Activated CD8-positive, alpha-beta T cell treated with anti-CD3 and anti-CD28 coated beads for 36 hours (primary cell): ENCODE data around the gene ACTN4. TPM values are rescaled to one million over a fixed set of nuclear protein-coding genes. Genes with fewer than 3 reads are reported as not detected.

Experiments
- ATAC-seq: fragments of 200-7000 bp; cut with Tn5 transposase; one replicate; pipeline ENCODE4 v1.10.0; 2021; ENCODE audit warnings: mild to moderate bottlenecking, moderate library complexity
- CTCF ChIA-PET: fragments of 350-600 bp; sonication (Branson Sonifier 250); formaldehyde crosslinking; loops from one replicate; lab custom pipeline; 2021; ENCODE audit warnings: antibody characterized with exemption; lab: Charles Lee
- POLR2A ChIA-PET: fragments of 350-600 bp; sonication (Branson Sonifier 250); formaldehyde crosslinking; loops from one replicate; lab custom pipeline; 2021; ENCODE audit warnings: antibody characterized with exemption; lab: Charles Lee
- DNase-seq: peaks from one replicate; pipeline ENCODE4 v3.0.0-alpha.2; 2020
- H3K27ac Mint-ChIP-seq: one replicate; pipeline ENCODE4 v1.8.0; 2021; ENCODE audit warnings: mild to moderate bottlenecking, mixed read lengths
- H3K27me3 Mint-ChIP-seq: one replicate; pipeline ENCODE4 v1.8.0; 2021; ENCODE audit warnings: mixed read lengths
- H3K36me3 Mint-ChIP-seq: one replicate; pipeline ENCODE4 v1.8.0; 2021; ENCODE audit warnings: low read depth, mixed read lengths
- H3K4me1 Mint-ChIP-seq: one replicate; pipeline ENCODE4 v1.8.0; 2021; ENCODE audit warnings: low read depth, mixed read lengths
- H3K4me3 Mint-ChIP-seq: one replicate; pipeline ENCODE4 v1.8.0; 2021; ENCODE audit warnings: mild to moderate bottlenecking, moderate library complexity, mixed read lengths
- H3K9me3 Mint-ChIP-seq: one replicate; pipeline ENCODE4 v1.8.0; 2021; ENCODE audit warnings: mixed read lengths
- intact Hi-C: fragments of 100-400 bp; cut with micrococcal nuclease; formaldehyde crosslinking; loops from one replicate; pipeline ENCODE4 v1.10.0; 2022
- total RNA-seq, 2 experiments: library from RNA; stranded (reverse); gene quantifications; one replicate each; pipeline ENCODE4 v1.2.3, GENCODE V29; 2021
- TF ChIP-seq, protein P1 (sequence below): fragments of 200-600 bp; IDR thresholded peaks from one replicate; pipeline ENCODE4 v1.8.0; 2022; ENCODE audit warnings: antibody characterized with exemption, mild to moderate bottlenecking

Gene ACTN4
- total RNA-seq, 2 experiments from 2014 or later, result 183 to 189 TPM

DNA sequence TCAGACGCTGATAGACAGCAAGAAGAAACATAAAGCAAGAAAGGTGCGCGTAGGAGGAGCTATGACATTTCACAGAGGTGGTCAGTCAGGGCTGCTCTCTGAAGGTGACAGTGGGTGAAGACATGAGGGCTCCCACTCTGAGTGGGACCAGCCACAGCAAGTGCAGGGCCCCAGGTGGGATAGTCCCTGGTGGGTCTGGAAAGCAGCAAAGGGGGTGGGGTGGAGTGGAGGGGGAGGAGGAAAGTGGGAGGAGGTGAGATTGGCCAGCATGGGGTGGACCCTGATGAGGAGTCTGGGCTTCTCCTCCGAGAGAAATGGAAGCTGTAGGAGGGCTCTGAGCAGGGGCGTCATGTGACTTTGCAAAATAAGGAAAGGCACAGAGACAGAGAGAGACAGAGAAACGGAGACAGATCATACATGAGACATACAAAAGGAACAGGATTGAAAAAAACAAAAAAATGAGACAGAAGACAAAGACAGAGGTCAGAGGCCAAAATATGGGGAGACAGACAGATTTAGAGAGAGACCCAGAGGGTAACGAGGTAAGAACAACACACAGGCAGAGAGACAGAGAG is 32.4 kb upstream of the ACTN4 start:
- POLR2A ChIA-PET, result no interaction called here
- Mint-ChIP-seq H3K27me3 (no peaks in the 10 kb centered on the region), H3K9me3 (no peaks in the 10 kb centered on the region), H3K36me3 (peaks cover 47% of the 10 kb centered on the region), H3K27ac (peak overlapping the region; percentile 36), H3K4me3 (peak overlapping the region; percentile 19), H3K4me1 (peaks cover 36% of the 10 kb centered on the region)
- TF ChIP-seq, protein P1, sequence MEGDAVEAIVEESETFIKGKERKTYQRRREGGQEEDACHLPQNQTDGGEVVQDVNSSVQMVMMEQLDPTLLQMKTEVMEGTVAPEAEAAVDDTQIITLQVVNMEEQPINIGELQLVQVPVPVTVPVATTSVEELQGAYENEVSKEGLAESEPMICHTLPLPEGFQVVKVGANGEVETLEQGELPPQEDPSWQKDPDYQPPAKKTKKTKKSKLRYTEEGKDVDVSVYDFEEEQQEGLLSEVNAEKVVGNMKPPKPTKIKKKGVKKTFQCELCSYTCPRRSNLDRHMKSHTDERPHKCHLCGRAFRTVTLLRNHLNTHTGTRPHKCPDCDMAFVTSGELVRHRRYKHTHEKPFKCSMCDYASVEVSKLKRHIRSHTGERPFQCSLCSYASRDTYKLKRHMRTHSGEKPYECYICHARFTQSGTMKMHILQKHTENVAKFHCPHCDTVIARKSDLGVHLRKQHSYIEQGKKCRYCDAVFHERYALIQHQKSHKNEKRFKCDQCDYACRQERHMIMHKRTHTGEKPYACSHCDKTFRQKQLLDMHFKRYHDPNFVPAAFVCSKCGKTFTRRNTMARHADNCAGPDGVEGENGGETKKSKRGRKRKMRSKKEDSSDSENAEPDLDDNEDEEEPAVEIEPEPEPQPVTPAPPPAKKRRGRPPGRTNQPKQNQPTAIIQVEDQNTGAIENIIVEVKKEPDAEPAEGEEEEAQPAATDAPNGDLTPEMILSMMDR, result no peak
- ATAC-seq (no peak), DNase-seq (no peak)
- intact Hi-C loops, result loop anchor here (5.0 kb wide), 1 partner anchor 73 kb away; no protein-coding TSS in a partner anchor
- CTCF ChIA-PET, result no interaction called here

DNA sequence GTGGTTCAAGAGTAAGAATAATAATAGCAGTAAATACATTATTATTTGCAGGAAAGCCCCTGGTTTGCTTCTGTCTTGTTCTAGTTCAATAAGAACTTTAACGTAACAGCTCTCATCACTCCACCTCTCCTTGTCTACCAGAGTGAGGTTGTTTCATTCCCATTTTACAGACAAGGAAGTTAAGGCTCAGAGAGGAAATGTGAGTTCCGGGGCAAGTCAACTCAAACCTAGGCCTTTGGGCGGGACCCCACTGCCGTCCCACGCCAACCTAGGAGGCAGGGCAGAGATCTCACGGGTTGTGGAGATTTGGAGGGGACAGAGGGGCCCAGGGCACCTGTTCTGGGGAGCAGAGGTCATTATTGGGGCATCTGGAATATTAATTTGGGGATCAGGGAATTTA is 31.2 kb upstream of the ACTN4 start:
- intact Hi-C loops, result loop anchor here (5.0 kb wide), 1 partner anchor 74 kb away; no protein-coding TSS in a partner anchor
- ChIA-PET CTCF (interaction anchor here (3.8 to 6.1 kb wide), 3 partner anchors 19 to 101 kb away, joined by 15 to 60 read pairs (median 25); no protein-coding TSS in a partner anchor), POLR2A (interaction anchor here (0.6 kb wide), 1 partner anchor 44 kb away, joined by 3 read pairs; no protein-coding TSS in a partner anchor)
- ATAC-seq (no peak), DNase-seq (no peak)
- Mint-ChIP-seq H3K27ac (peak overlapping the region; percentile 99), H3K27me3 (no peaks in the 10 kb centered on the region), H3K4me3 (peak overlapping the region; percentile 99), H3K36me3 (peaks cover 43% of the 10 kb centered on the region), H3K9me3 (no peaks in the 10 kb centered on the region), H3K4me1 (peaks cover 40% of the 10 kb centered on the region)
- TF ChIP-seq, protein P1, result no peak

DNA sequence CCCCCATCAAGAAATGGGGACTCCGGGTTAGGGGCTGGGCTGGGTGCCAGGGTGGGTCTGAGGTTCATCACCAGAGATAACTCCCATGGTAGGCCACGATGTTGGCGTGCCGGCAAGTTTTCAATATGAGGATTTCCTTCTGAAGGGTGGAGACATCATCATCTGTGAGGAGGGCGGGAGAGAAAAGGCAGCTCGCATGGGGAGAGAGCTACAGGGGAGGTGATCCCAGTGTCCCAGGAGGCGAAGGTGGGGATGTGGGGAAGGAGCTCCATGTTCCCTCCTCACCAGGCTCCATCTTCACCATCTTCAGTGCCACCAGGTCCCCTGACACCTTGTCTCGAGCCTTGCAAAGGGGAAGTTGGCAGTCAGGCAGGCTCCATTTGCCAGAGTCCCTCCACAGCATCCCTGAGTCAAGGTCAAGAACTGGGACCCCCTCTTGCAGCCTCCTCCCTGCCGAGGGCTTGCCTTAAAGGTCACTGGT is 30.1 kb upstream of the ACTN4 start:
- peaks cover 48% of the 10 kb centered on the region for H3K36me3 Mint-ChIP-seq
- TF ChIP-seq, protein P1, result no peak
- no peaks in the 10 kb centered on the region for H3K27me3 Mint-ChIP-seq
- peaks cover 48% of the 10 kb centered on the region for H3K4me1 Mint-ChIP-seq
- H3K4me3 Mint-ChIP-seq, result peak overlapping the region; percentile 99
- peak overlapping the region; percentile 99 for H3K27ac Mint-ChIP-seq
- ChIA-PET POLR2A (interaction anchor here (0.6 to 1.4 kb wide), 11 partner anchors 16 to 260 kb away, joined by 3 to 7 read pairs (median 3); no protein-coding TSS in a partner anchor), CTCF (interaction anchor here (0.6 to 6.1 kb wide), 7 partner anchors 18 to 313 kb away, joined by 3 to 60 read pairs (median 15); partner anchors contain the start of genes FAM98C, MRPS12 and SARS2)
- ATAC-seq, result no peak
- H3K9me3 Mint-ChIP-seq, result no peaks in the 10 kb centered on the region
- DNase-seq, result peak; percentile 40
- intact Hi-C loops, result loop anchor here (5.0 kb wide), 1 partner anchor 75 kb away; no protein-coding TSS in a partner anchor

DNA sequence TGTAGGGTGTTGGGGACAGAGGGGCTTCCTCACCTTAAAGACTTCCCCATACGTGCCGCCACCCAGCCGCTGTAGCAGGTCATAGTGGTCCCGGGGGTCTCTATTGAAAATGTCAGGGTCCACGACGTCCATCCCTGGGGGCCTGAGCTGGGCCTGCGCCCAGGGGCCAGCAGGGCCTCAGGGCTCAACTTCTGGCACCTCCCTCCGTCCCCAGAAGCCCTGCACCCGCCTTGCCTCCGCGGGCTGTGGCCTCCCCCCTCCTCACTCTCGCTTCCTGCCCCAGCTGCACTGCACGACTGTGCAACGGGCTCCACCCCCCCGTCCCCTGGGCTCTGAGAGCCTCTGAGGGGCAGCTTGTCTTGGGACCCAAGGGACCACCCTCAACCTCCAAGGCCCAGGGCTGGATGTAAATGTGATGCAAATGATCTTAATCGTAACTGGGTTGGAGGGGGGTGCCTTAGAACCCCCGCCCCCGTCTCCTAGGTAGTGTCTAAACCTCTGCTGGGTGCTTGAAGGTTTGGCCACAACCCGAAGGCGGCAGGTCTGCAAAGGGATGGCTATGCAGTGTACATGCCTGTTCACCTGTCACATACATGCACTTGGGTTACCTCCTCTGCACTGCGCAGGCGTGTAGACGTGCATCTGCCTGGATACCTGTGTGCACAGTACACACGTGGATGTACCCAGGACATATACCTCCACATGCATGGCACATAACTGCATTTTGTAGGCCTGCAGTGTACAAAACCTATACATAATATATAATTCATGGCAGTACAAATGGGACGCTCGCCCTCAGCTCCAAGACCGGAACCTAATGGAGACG is 29.5 kb upstream of the ACTN4 start, which contains the start of gene MAP4K1:
MAP4K1 (minus strand) TSS at position 190 of the 826 bp plus-strand sequence; CDS start at position 132, 58 bp downstream.
- peaks cover 45% of the 10 kb centered on the region for H3K36me3 Mint-ChIP-seq
- DNase-seq, result peak; percentile 87

More for the DNA sequence above, 29.5 kb upstream of the ACTN4 start, which contains the start of gene MAP4K1:
- TF ChIP-seq, protein P1, result no peak
- Mint-ChIP-seq H3K27me3 (no peaks in the 10 kb centered on the region), H3K4me1 (peaks cover 48% of the 10 kb centered on the region), H3K9me3 (no peaks in the 10 kb centered on the region), H3K4me3 (peak within 1 kb of the TSS; percentile 99), H3K27ac (peak within 1 kb of the TSS; percentile 99)
- intact Hi-C loops, result loop anchor here (5.0 kb wide), 1 partner anchor 76 kb away; no protein-coding TSS in a partner anchor
- POLR2A ChIA-PET, result interaction anchor here (0.6 to 1.5 kb wide), 13 partner anchors 16 to 257 kb away, joined by 3 to 7 read pairs (median 3); partner anchors contain the start of gene ACTN4
- CTCF ChIA-PET, result interaction anchor here (0.6 to 6.1 kb wide), 9 partner anchors 17 to 313 kb away, joined by 3 to 60 read pairs (median 7); partner anchors contain the start of genes ACTN4, FAM98C, MRPS12 and SARS2
- ATAC-seq, result peak; percentile 70
